Mesenchymal stem cell (in vitro differentiated cells and primary cell): ENCODE results near the gene AKAP13.

Experiments used
- DNase-seq: peaks from one replicate; pipeline ENCODE4 v3.0.0-alpha.2; 2013
- H2AFZ ChIP-seq: one replicate; pipeline ENCODE4 v1.6.1; 2013; ENCODE audit warnings: low read depth, mild to moderate bottlenecking, control low read depth, inconsistent platforms, low read length, moderate library complexity
- H2AK5ac ChIP-seq: 2 replicates; pipeline ENCODE4 v1.6.1; 2013; ENCODE audit warnings: low read length, moderate library complexity, mild to moderate bottlenecking, inconsistent platforms; ENCODE audit not compliant: severe bottlenecking
- H2BK120ac ChIP-seq: one replicate; pipeline ENCODE4 v1.6.1; 2013; ENCODE audit warnings: low read depth, mild to moderate bottlenecking, inconsistent platforms, low read length, moderate library complexity
- H2BK12ac ChIP-seq, 2 experiments: one replicate each; pipeline ENCODE4 v1.6.1; 2013; ENCODE audit warnings: inconsistent platforms in 2 of 2, low read length in 2 of 2, mild to moderate bottlenecking in 2 of 2, moderate library complexity in 2 of 2, control low read depth in 1 of 2
- H2BK15ac ChIP-seq: one replicate; pipeline ENCODE4 v1.6.1; 2013; ENCODE audit warnings: mild to moderate bottlenecking, low read depth, inconsistent platforms; ENCODE audit not compliant: poor library complexity, severe bottlenecking
- H2BK5ac ChIP-seq: 2 replicates; pipeline ENCODE4 v1.6.1; 2013; ENCODE audit warnings: low read depth, mild to moderate bottlenecking, low read length, control low read depth, inconsistent platforms; ENCODE audit not compliant: poor library complexity, severe bottlenecking
- H3K14ac ChIP-seq, 2 experiments: one replicate each; pipeline ENCODE4 v1.6.1; 2013; ENCODE audit warnings: inconsistent platforms in 2 of 2, low read length in 2 of 2, control low read depth in 1 of 2, mild to moderate bottlenecking in 1 of 2, moderate library complexity in 1 of 2
- H3K18ac ChIP-seq, 2 experiments: one replicate each; pipeline ENCODE4 v1.6.1; 2013; ENCODE audit warnings: inconsistent platforms in 2 of 2, low read length in 2 of 2, control low read depth in 1 of 2, low read depth in 1 of 2, mild to moderate bottlenecking in 1 of 2
- H3K23ac ChIP-seq, 2 experiments: one replicate each; pipeline ENCODE4 v1.6.1; 2013; ENCODE audit warnings: inconsistent platforms in 2 of 2, low read length in 2 of 2, mild to moderate bottlenecking in 2 of 2, moderate library complexity in 2 of 2, control low read depth in 1 of 2
- H3K27ac ChIP-seq: 2 replicates; pipeline ENCODE4 v1.5.1; 2013; ENCODE audit warnings: mild to moderate bottlenecking, moderate library complexity, low read length, control low read depth, inconsistent platforms; ENCODE audit not compliant: poor library complexity, severe bottlenecking
- H3K27me3 ChIP-seq, 2 experiments: 2 replicates each; pipeline versions ENCODE4 v1.6.1 to v1.7.0; 2013; ENCODE audit warnings: low read length in 2 of 2, mild to moderate bottlenecking in 2 of 2, moderate library complexity in 2 of 2, control low read depth in 1 of 2, inconsistent platforms in 1 of 2; ENCODE audit not compliant: control insufficient read depth in 1 of 2, insufficient read depth in 1 of 2
- H3K36me3 ChIP-seq, 2 experiments: 2 replicates each; pipeline versions ENCODE4 v1.6.1 to v1.7.0; 2013; ENCODE audit warnings: low read length in 2 of 2, control low read depth in 1 of 2, inconsistent platforms in 1 of 2, low read depth in 1 of 2, mild to moderate bottlenecking in 1 of 2; ENCODE audit not compliant: insufficient read depth in 2 of 2, control insufficient read depth in 1 of 2
- H3K4ac ChIP-seq, 2 experiments: one replicate each; pipeline ENCODE4 v1.6.1; 2013; ENCODE audit warnings: inconsistent platforms in 2 of 2, low read length in 2 of 2, mild to moderate bottlenecking in 2 of 2, moderate library complexity in 2 of 2, control low read depth in 1 of 2, low read depth in 1 of 2
- H3K4me1 ChIP-seq: 2 replicates; pipeline ENCODE4 v1.6.1; 2013; ENCODE audit warnings: low read depth, low read length, control low read depth; ENCODE audit not compliant: control insufficient read depth, insufficient read depth
- H3K4me2 ChIP-seq: 2 replicates; pipeline ENCODE4 v1.6.1; 2013; ENCODE audit warnings: low read length, mild to moderate bottlenecking, inconsistent platforms; ENCODE audit not compliant: poor library complexity, severe bottlenecking
- H3K4me3 ChIP-seq, 2 experiments: 2 replicates each; pipeline versions ENCODE4 v1.5.1 to v1.7.0; 2013; ENCODE audit warnings: low read length in 2 of 2, mild to moderate bottlenecking in 2 of 2, control low read depth in 1 of 2, low read depth in 1 of 2; ENCODE audit not compliant: insufficient read depth in 1 of 2
- H3K79me1 ChIP-seq: replicated peaks from 2 replicates; pipeline ENCODE4 v1.6.1; 2013; ENCODE audit warnings: mild to moderate bottlenecking, control low read depth, low read length, inconsistent platforms; ENCODE audit not compliant: poor library complexity, severe bottlenecking
- H3K9ac ChIP-seq: 2 replicates; pipeline ENCODE4 v1.7.0; 2013; ENCODE audit warnings: mild to moderate bottlenecking, low read length, moderate library complexity
- H3K9me3 ChIP-seq: 2 replicates; pipeline ENCODE4 v1.7.0; 2013; ENCODE audit warnings: mild to moderate bottlenecking, low read length; ENCODE audit not compliant: control insufficient read depth
- H4K8ac ChIP-seq: one replicate; pipeline ENCODE4 v1.6.1; 2013; ENCODE audit warnings: inconsistent platforms, mild to moderate bottlenecking, low read length, moderate library complexity
- H4K91ac ChIP-seq: one replicate; pipeline ENCODE4 v1.6.1; 2013; ENCODE audit warnings: mild to moderate bottlenecking, low read length, inconsistent platforms
- WGBS: methylation state at CpG from one replicate; pipeline ENCODE4 v1.1.7; 2013; ENCODE audit warnings: mixed read lengths; 5-methylcytosine and 5-hydroxymethylcytosine counted together

AKAP13 gene

GRCh38 chr15:85493260-85493659, 112.9 kb downstream of the AKAP13 start:
- no peak overlapping the region for H3K27ac ChIP-seq
- no peak overlapping the region for H4K91ac ChIP-seq
- H3K27me3 ChIP-seq = no peaks in the 10 kb centered on the region
- no peak overlapping the region for H3K9ac ChIP-seq
- peak overlapping the region in 1 of 2 experiments; percentile 19 for H3K4ac ChIP-seq
- H2BK12ac ChIP-seq = no peak overlapping the region
- no peak overlapping the region for H4K8ac ChIP-seq
- H2AFZ ChIP-seq = no peak overlapping the region
- H3K18ac ChIP-seq = no peak overlapping the region
- no CpG with 5 or more reads among the region's 1 CpG for WGBS
- no peak overlapping the region for H2BK15ac ChIP-seq
- H3K4me2 ChIP-seq = no peak overlapping the region
- H2BK120ac ChIP-seq = no peak overlapping the region
- no peak overlapping the region for H2AK5ac ChIP-seq
- peaks cover 9% of the 10 kb centered on the region for H3K79me1 ChIP-seq
- H3K14ac ChIP-seq = no peak overlapping the region
- H3K9me3 ChIP-seq = no peaks in the 10 kb centered on the region
- H2BK5ac ChIP-seq = no peak overlapping the region
- H3K4me1 ChIP-seq = peaks cover 4% of the 10 kb centered on the region
- no peak overlapping the region for H3K4me3 ChIP-seq
- DNase-seq = no peak
- H3K36me3 ChIP-seq = no peaks in the 10 kb centered on the region
- H3K23ac ChIP-seq = no peak overlapping the region

- Histone ChIP-seq H3K14ac (no peak overlapping the region), H3K18ac (peak overlapping the region; percentile 29 to 55), H3K4me1 (peaks cover 4% of the 10 kb centered on the region), H3K4ac (no peak overlapping the region), H3K79me1 (peaks cover 11% of the 10 kb centered on the region), H2BK120ac (no peak overlapping the region), H3K23ac (no peak overlapping the region), H3K27me3 (no peaks in the 10 kb centered on the region), H3K9ac (peak overlapping the region; percentile 64), H2BK15ac (no peak overlapping the region), H4K8ac (no peak overlapping the region), H3K4me3 (no peak overlapping the region), H2BK12ac (peak overlapping the region in 1 of 2 experiments; percentile 42), H4K91ac (no peak overlapping the region), H2AK5ac (peak overlapping the region; percentile 78), H3K4me2 (peak overlapping the region; percentile 14), H2BK5ac (no peak overlapping the region), H3K9me3 (no peaks in the 10 kb centered on the region), H2AFZ (no peak overlapping the region), H3K36me3 (no peaks in the 10 kb centered on the region), H3K27ac (peak overlapping the region; percentile 85)
- WGBS = 16% methylated on average over 5 of the region's 5 CpGs
- peak; percentile 97 for DNase-seq
Observed at GRCh38 chr15:85494048-85494777, 113.8 kb downstream of the AKAP13 start.

GRCh38 chr15:85495096-85495495, 114.7 kb downstream of the AKAP13 start:
- Histone ChIP-seq H3K79me1 (peaks cover 14% of the 10 kb centered on the region), H3K23ac (no peak overlapping the region), H3K4me1 (peaks cover 7% of the 10 kb centered on the region), H3K9ac (no peak overlapping the region), H3K4me2 (no peak overlapping the region), H2BK5ac (no peak overlapping the region), H2BK120ac (no peak overlapping the region), H2BK15ac (no peak overlapping the region), H2AK5ac (no peak overlapping the region), H4K8ac (no peak overlapping the region), H3K9me3 (no peaks in the 10 kb centered on the region), H3K4me3 (no peak overlapping the region), H4K91ac (no peak overlapping the region), H3K14ac (no peak overlapping the region), H2BK12ac (no peak overlapping the region), H2AFZ (no peak overlapping the region), H3K36me3 (no peaks in the 10 kb centered on the region), H3K27me3 (no peaks in the 10 kb centered on the region), H3K4ac (peak overlapping the region in 1 of 2 experiments; percentile 45), H3K18ac (no peak overlapping the region), H3K27ac (peak overlapping the region; percentile 60)
- no peak for DNase-seq
- WGBS = 88% methylated on average over 1 of the region's 3 CpGs

GRCh38 chr15:85495544-85495943, 115.1 kb downstream of the AKAP13 start:
- H3K4me1 ChIP-seq = peaks cover 7% of the 10 kb centered on the region
- DNase-seq = no peak
- no peak overlapping the region for H2BK15ac ChIP-seq
- H3K79me1 ChIP-seq = peaks cover 14% of the 10 kb centered on the region
- H2BK12ac ChIP-seq = no peak overlapping the region
- H3K9me3 ChIP-seq = no peaks in the 10 kb centered on the region
- no CpG with 5 or more reads among the region's 2 CpGs for WGBS
- no peak overlapping the region for H3K9ac ChIP-seq
- H3K18ac ChIP-seq = no peak overlapping the region
- H3K4me3 ChIP-seq = no peak overlapping the region
- peak overlapping the region; percentile 60 for H3K27ac ChIP-seq
- no peaks in the 10 kb centered on the region for H3K36me3 ChIP-seq
- no peaks in the 10 kb centered on the region for H3K27me3 ChIP-seq
- no peak overlapping the region for H4K8ac ChIP-seq
- H2AK5ac ChIP-seq = no peak overlapping the region
- H3K14ac ChIP-seq = no peak overlapping the region
- no peak overlapping the region for H3K4ac ChIP-seq
- no peak overlapping the region for H2AFZ ChIP-seq
- H3K23ac ChIP-seq = no peak overlapping the region
- H4K91ac ChIP-seq = no peak overlapping the region
- H3K4me2 ChIP-seq = no peak overlapping the region
- H2BK120ac ChIP-seq = no peak overlapping the region
- no peak overlapping the region for H2BK5ac ChIP-seq
